PC-9 (cell line): Measurements from ENCODE around the gene SERTM1. TPM values are rescaled to one million over a fixed set of nuclear protein-coding genes. Genes with fewer than 3 reads are reported as not detected.

ENCODE experiments used
- BruUV-seq: library from RNA; stranded (reverse); fragments of 400-500 nt; replicated peaks from 2 replicates; lab custom pipeline; 2021; lab: Mats Ljungman, UMichigan
- CTCF ChIA-PET: fragments of 300-600 bp; sonication (Branson Sonifier 250); formaldehyde crosslinking; loops from one replicate; lab custom pipeline; 2022; ENCODE audit warnings: antibody characterized with exemption; lab: Charles Lee
- POLR2A ChIA-PET: fragments of 300-600 bp; sonication (Branson Sonifier 250); formaldehyde crosslinking; loops from one replicate; lab custom pipeline; 2022; ENCODE audit warnings: antibody characterized with exemption; ENCODE audit not compliant: unreplicated experiment; lab: Charles Lee
- DNase-seq, 2 experiments: peaks; one replicate each; pipeline versions ENCODE4 v3.0.0 to v3.0.0-alpha.2; 2015 to 2022; ENCODE audit warnings: mixed read lengths in 1 of 2
- H2AFZ ChIP-seq: fragments of 200-600 bp; sonication (generic); 2 replicates; pipeline ENCODE4 v1.8.1; 2017; ENCODE audit warnings: antibody characterized with exemption
- H3F3A ChIP-seq: fragments of 200-600 bp; sonication (generic); 2 replicates; pipeline ENCODE4 v1.8.1; 2017; ENCODE audit warnings: antibody characterized with exemption, mild to moderate bottlenecking, low read depth; ENCODE audit not compliant: insufficient read depth
- H3K27ac ChIP-seq: fragments of 200-600 bp; sonication (generic); 2 replicates; pipeline ENCODE4 v1.6.1; 2016; ENCODE audit warnings: mixed run types
- H3K27me3 ChIP-seq: fragments of 200-600 bp; sonication (generic); 2 replicates; pipeline ENCODE4 v1.6.1; 2016; ENCODE audit warnings: low read depth, mixed run types; ENCODE audit not compliant: insufficient read depth
- H3K36me3 ChIP-seq: fragments of 200-600 bp; sonication (generic); 2 replicates; pipeline ENCODE4 v1.6.1; 2016; ENCODE audit warnings: low read depth, mixed run types
- H3K4me1 ChIP-seq: fragments of 200-600 bp; sonication (generic); replicated peaks from 2 replicates; pipeline ENCODE4 v1.6.1; 2016; ENCODE audit warnings: mixed run types; ENCODE audit not compliant: insufficient read depth
- H3K4me2 ChIP-seq: fragments of 200-600 bp; sonication (generic); 2 replicates; pipeline ENCODE4 v1.6.1; 2017; ENCODE audit warnings: mixed run types
- H3K4me3 ChIP-seq: fragments of 200-600 bp; sonication (generic); 2 replicates; pipeline ENCODE4 v1.6.1; 2016; ENCODE audit warnings: mixed run types
- H3K79me2 ChIP-seq: fragments of 200-600 bp; sonication (generic); 2 replicates; pipeline ENCODE4 v1.6.1; 2017; ENCODE audit warnings: low read depth, mixed run types
- H3K9me2 ChIP-seq: fragments of 200-600 bp; sonication (generic); 2 replicates; pipeline ENCODE4 v1.8.1; 2017; ENCODE audit warnings: mild to moderate bottlenecking; ENCODE audit not compliant: insufficient read depth
- H3K9me3 ChIP-seq: fragments of 200-600 bp; sonication (generic); 2 replicates; pipeline ENCODE4 v1.8.1; 2016; ENCODE audit warnings: low read depth; ENCODE audit not compliant: insufficient read depth
- H4K20me1 ChIP-seq: fragments of 200-600 bp; sonication (generic); 2 replicates; pipeline ENCODE4 v1.8.1; 2017; ENCODE audit not compliant: insufficient read depth
- EZH2 ChIP-seq: fragments of 200-600 bp; sonication (generic); IDR thresholded peaks from 2 replicates; pipeline ENCODE4 v1.8.0; 2017; ENCODE audit warnings: antibody characterized with exemption, low read depth
- intact Hi-C: fragments of 100-400 bp; cut with micrococcal nuclease; formaldehyde crosslinking; loops from one replicate; pipeline ENCODE4 v1.10.0; 2022; ENCODE audit not compliant: unreplicated experiment
- total RNA-seq: library from RNA; stranded (reverse); gene quantifications from 2 replicates; pipeline ENCODE4 v1.2.3, GENCODE V29; 2021
- TF ChIP-seq, protein P1 (sequence below): fragments of 200-600 bp; sonication (generic); conservative IDR thresholded peaks from 2 replicates; pipeline ENCODE4 v1.6.1; 2017; ENCODE audit warnings: mixed run types, antibody characterized with exemption, mild to moderate bottlenecking, moderate library complexity

Gene SERTM1
- total RNA-seq, 1 experiment from 2014 or later = not detected

DNA sequence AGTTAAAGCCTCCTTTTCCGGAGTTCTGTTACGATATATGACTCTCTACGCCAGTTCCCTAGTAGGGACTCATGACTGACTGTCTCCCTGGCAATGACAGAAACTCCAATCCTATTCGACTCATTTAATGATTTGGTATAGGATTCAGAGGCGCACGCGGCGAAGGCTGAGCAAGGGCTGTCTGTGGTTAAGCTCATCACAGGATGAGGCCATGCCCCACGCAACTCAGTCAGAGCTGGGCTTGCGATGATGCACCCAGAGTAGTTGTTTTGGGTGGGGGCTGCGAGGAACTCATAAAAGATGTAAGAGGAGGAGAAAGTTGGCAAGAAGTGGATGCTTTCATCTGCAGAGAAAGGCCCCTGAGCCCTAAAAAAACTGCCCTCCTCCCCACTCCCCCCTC is 468 bp upstream of the SERTM1 start:
- no peak overlapping the region for H3K4me3 ChIP-seq
- no peaks in the 10 kb centered on the region for H4K20me1 ChIP-seq
- intact Hi-C loops = no loop called here
- TF ChIP-seq EZH2 = no peak
- TF ChIP-seq, protein P1, sequence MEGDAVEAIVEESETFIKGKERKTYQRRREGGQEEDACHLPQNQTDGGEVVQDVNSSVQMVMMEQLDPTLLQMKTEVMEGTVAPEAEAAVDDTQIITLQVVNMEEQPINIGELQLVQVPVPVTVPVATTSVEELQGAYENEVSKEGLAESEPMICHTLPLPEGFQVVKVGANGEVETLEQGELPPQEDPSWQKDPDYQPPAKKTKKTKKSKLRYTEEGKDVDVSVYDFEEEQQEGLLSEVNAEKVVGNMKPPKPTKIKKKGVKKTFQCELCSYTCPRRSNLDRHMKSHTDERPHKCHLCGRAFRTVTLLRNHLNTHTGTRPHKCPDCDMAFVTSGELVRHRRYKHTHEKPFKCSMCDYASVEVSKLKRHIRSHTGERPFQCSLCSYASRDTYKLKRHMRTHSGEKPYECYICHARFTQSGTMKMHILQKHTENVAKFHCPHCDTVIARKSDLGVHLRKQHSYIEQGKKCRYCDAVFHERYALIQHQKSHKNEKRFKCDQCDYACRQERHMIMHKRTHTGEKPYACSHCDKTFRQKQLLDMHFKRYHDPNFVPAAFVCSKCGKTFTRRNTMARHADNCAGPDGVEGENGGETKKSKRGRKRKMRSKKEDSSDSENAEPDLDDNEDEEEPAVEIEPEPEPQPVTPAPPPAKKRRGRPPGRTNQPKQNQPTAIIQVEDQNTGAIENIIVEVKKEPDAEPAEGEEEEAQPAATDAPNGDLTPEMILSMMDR = no peak
- ChIA-PET CTCF (no interaction called here), POLR2A (no interaction called here)
- peaks cover 16% of the 10 kb centered on the region for H3K27me3 ChIP-seq
- H3K27ac ChIP-seq = no peak overlapping the region
- no peaks in the 10 kb centered on the region for H3K4me1 ChIP-seq
- H3K9me2 ChIP-seq = no peaks in the 10 kb centered on the region
- no peaks in the 10 kb centered on the region for H3K9me3 ChIP-seq
- H2AFZ ChIP-seq = no peak overlapping the region
- H3F3A ChIP-seq = no peaks in the 10 kb centered on the region
- no peak overlapping the region for H3K4me2 ChIP-seq
- no peaks in the 10 kb centered on the region for H3K79me2 ChIP-seq
- H3K36me3 ChIP-seq = no peaks in the 10 kb centered on the region
- DNase-seq = no peak
- BruUV-seq = no TSS peak

DNA sequence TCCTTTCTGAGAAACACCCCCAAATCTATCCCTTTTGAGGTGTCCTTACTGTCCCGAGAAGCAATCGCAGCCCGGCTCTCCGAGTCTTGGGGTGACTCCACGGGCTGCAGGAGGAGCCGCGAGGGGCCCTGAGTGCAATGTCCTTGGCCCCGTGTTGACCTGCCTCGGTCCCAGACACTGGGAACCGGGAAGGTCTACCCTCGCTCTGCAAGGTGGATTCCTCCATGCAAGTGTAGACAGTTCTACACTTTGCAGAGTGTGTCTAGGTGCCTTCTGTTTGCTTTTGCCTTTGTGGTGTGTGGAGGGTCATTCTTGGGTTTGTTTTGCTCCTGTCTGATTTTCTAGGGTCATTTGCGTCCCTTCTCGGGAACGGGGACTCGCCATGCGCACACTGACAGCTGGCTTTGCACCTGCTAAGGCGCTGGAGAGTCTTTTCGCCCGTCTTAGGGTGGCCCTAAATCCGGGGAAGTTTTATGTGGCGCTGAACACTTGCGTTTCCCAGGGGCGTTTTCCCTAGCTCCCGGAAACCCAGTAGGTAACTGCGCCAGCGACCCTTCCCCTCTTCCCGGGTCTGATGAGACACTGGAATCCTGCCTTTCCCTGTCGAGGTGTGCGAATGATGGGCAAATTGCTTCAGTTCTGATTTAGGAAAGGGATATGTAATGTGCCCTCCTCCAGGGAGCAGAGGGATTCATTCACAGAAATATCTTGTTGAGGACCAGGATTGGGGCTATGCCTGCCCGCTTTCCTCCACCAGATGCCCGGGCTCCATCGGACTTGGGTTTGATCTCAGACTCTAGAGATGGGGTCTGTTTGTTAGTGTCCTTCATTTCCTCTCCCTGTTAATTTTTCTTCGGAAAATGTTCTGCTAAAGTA is 755 bp downstream of the SERTM1 start:
- H2AFZ ChIP-seq = no peak overlapping the region
- H3K4me3 ChIP-seq = no peak overlapping the region
- H3K4me1 ChIP-seq = no peaks in the 10 kb centered on the region
- no peaks in the 10 kb centered on the region for H3K36me3 ChIP-seq
- no peaks in the 10 kb centered on the region for H4K20me1 ChIP-seq
- TF ChIP-seq EZH2 = no peak
- TF ChIP-seq, protein P1 = no peak
- no peaks in the 10 kb centered on the region for H3F3A ChIP-seq
- no peak for DNase-seq
- no peaks in the 10 kb centered on the region for H3K9me3 ChIP-seq
- no peak overlapping the region for H3K4me2 ChIP-seq
- no peaks in the 10 kb centered on the region for H3K9me2 ChIP-seq
- no TSS peak for BruUV-seq
- intact Hi-C loops = no loop called here
- ChIA-PET POLR2A (no interaction called here), CTCF (no interaction called here)
- peaks cover 16% of the 10 kb centered on the region for H3K27me3 ChIP-seq
- no peak overlapping the region for H3K27ac ChIP-seq
- H3K79me2 ChIP-seq = no peaks in the 10 kb centered on the region

DNA sequence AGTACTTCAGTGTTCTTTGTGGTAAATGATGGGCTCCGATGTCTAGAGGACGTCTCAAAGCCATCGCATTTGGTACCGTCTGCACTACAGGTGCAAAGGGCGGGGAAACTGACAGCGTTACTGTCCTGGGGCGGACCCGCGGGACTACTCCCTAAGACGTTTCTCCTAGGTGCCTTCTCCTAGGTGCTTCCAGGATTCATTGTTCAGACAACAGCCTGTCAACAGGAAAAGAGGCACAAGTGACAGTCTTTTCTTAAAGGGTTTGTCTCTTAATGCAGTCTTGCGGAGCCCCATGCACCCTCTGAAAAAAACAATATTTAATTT is 1.4 kb downstream of the SERTM1 start:
- Histone ChIP-seq H3K79me2 (no peaks in the 10 kb centered on the region), H3K9me2 (no peaks in the 10 kb centered on the region), H4K20me1 (no peaks in the 10 kb centered on the region), H3K9me3 (no peaks in the 10 kb centered on the region), H3F3A (no peaks in the 10 kb centered on the region), H3K27me3 (peaks cover 16% of the 10 kb centered on the region), H3K4me2 (no peak overlapping the region), H3K27ac (no peak overlapping the region), H3K4me3 (no peak overlapping the region), H2AFZ (no peak overlapping the region), H3K36me3 (no peaks in the 10 kb centered on the region), H3K4me1 (no peaks in the 10 kb centered on the region)
- no TSS peak for BruUV-seq
- intact Hi-C loops = no loop called here
- no peak for DNase-seq
- ChIA-PET POLR2A (no interaction called here), CTCF (no interaction called here)
- TF ChIP-seq EZH2 = no peak
- TF ChIP-seq, protein P1 = no peak
